LNCAP (cell line): Measurements from ENCODE around the gene TBC1D4.

Experiments used
- TF ChIP-seq, protein P1 (sequence below): fragments of 450-650 bp; IDR thresholded peaks from 2 replicates; pipeline ENCODE4 v1.5.1; 2017; ENCODE audit warnings: mild to moderate bottlenecking

The TBC1D4 gene

DNA sequence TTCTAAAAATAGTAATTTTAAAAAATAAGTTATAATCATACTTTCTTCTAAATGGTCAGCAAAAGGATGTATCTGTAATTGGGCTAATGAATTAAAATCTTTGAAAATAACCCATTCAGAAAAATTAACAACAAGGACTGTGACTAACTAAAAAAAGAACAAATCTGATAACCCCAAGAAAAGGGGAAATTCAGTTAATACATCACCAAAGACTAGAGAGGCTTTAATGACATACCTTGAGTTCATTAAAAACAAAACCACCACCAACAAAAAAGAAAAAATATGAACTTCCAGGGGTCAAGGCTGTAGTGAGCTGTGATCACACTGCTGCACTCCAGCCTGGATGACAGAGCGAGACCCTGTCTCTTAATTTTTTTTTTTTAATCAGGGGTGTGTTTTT lies 121.8 kb downstream of the TBC1D4 start:
- TF ChIP-seq, protein P1, sequence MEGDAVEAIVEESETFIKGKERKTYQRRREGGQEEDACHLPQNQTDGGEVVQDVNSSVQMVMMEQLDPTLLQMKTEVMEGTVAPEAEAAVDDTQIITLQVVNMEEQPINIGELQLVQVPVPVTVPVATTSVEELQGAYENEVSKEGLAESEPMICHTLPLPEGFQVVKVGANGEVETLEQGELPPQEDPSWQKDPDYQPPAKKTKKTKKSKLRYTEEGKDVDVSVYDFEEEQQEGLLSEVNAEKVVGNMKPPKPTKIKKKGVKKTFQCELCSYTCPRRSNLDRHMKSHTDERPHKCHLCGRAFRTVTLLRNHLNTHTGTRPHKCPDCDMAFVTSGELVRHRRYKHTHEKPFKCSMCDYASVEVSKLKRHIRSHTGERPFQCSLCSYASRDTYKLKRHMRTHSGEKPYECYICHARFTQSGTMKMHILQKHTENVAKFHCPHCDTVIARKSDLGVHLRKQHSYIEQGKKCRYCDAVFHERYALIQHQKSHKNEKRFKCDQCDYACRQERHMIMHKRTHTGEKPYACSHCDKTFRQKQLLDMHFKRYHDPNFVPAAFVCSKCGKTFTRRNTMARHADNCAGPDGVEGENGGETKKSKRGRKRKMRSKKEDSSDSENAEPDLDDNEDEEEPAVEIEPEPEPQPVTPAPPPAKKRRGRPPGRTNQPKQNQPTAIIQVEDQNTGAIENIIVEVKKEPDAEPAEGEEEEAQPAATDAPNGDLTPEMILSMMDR, result no peak

DNA sequence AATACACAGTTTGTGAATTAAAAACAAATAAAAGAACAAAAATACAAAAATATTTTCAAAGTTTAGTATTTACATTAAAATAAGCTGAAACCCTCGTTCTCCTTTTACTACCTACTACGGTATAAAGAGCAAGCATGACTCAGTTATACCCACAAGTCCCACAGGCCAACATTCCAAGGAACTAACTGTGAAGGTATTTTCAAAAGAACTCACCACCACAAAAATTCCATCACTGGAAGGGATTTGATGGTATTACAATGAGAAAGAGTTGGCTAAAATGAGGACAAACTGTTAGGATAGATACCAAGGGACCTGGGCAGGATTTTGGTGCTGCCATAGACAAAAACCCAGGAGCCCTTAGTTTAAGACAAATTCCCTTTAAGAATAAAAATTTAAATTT lies 122.7 kb downstream of the TBC1D4 start:
- TF ChIP-seq, protein P1, result no peak

DNA sequence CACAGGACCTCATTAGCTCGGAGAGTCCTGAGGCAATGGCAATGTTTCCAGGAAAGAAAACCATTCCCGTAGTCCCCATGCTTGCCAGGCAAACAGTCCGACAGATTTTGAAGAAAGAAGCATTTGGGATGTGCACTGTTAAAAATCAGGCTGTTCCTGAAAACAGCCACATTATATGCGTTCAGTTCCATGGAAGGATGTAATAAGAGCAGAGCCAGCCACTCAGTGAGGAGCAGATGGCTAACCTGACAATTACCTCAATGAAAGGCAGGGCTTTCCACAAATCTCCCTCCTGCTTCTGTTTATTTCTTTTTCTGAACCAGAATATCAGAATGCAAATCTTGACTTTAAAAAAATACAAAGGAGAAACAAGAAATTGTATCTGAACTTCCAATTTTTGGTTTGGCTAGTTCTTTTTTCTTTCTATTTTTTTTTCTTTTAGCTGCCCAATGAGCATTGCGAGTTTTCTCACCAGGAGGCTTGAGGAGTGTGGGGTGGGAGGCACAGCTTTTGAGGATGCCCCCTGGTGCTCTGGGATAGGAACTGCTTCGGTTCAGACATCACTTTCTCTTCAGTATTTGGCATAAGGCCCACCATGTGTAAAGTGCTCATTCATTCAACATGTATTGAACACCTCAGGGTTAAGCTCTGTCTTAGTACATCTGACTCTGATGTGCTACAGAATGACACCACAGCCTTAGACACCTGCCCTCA lies 124.2 kb downstream of the TBC1D4 start:
- TF ChIP-seq, protein P1, result no peak

DNA sequence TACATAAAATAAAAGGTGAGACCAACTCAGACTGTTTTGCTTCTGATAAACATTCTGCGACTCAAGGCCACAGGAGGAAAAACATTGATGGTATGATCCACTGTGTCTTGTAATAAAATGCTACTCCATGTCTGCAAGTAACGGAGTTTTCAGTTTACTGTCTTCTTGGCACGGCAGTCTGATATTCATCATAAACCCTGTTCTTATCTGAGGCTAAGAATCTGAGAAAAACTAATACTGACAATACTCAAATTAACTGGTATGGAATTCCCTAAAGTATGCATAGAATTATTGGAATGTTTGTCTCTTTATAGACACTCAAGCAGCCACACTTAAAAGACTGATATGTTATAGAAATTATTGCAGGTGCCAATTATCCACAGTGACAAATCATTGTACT lies 125.5 kb downstream of the TBC1D4 start:
- TF ChIP-seq, protein P1, result no peak

DNA sequence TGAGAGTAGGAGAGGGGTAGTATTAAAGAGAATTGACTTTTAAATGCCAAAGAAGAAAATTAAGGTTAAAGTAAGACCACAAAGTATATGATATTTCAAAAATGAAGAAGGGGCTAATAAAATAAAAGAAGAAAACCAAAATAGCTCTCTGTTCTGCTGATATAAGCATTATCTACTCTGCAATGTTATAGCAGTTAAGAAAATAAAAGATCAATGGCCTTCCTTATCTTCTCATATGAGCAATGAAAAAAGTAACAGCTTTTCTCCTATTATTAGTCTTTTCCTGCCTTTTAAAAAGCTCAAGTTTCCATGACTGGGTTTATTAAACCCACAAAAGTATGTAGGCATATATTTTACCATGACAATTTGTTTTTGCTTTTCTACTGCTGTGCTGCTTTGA lies 126.4 kb downstream of the TBC1D4 start:
- TF ChIP-seq, protein P1, result no peak

DNA sequence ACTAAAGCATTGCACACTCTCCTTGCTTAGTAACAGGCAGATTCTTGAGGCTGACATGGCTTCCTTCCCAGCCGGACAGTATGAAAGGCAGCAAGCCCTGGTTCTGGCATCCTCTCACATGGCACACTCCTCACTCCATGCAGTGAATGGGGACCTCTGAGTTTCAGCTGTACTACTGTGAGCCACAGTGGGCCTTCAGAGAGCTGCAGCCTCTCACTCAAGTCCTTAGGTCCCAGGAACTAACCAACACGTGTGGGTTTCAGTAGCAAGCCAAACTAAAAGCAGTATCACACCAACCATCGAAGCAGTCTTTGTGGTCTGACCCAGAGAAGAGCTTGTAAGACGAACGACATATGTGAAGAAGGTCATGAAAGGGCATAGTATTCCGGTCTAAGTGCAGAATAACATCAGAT lies 128.2 kb downstream of the TBC1D4 start:
- TF ChIP-seq, protein P1, result no peak

DNA sequence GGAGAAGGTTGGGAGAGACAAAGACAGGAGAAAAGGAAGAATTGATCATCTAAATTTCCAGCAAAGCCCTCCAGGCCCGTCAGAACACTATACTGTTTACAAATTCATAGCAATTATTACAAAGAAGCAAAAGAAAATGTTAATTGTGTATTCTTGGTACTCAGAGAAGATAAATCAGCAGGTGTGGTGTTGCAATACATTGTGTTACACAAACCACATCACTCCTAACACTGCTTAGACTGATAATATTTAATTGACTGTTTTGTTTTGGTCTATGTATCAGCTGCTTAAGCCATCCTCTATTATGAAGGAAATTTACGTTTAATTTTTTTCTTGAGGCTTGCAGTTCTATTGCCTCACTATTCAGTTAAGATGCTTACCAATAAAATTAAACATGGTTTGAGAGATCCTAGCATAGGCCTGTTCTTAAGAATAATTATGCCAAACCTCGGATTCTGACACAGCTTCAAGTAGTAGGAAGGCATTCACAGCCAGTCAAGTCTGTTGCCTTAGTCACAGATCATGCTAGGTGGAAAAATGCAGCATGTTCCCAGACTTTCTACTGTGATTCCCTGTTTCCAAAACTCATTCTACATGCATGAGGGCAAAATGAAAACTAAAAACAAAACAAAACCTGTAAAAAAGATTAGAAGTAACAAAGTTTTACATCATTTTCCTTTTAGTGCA lies 129.2 kb downstream of the TBC1D4 start:
- TF ChIP-seq, protein P1, result no peak
